ENCODE data around the gene IP6K2. TPM values are rescaled to one million over a fixed set of nuclear protein-coding genes. Genes with fewer than 3 reads are reported as not detected.

The IP6K2 gene
- total and polyA plus RNA-seq, 2 of the 13 experiments (the other 11 are each of a cell fraction or from before 2014, with no cell fraction given), result 85.5 to 112 TPM

GRCh38 chr3:48661501-48662144 is 55.4 kb downstream of the IP6K2 start (continued):
- TF ChIP-seq, protein P1, sequence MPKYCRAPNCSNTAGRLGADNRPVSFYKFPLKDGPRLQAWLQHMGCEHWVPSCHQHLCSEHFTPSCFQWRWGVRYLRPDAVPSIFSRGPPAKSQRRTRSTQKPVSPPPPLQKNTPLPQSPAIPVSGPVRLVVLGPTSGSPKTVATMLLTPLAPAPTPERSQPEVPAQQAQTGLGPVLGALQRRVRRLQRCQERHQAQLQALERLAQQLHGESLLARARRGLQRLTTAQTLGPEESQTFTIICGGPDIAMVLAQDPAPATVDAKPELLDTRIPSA (CRISPR knock-in tag; IDR thresholded peaks at IDR 0.05; ENCODE audit: borderline replicate concordance), result peak; percentile 100
- TF ChIP-seq AKAP8 (CRISPR knock-in tag; IDR thresholded peaks at IDR 0.05), result peak; percentile 99
- peak; percentile 99 for TF ChIP-seq ZNF101 (CRISPR knock-in tag; IDR thresholded peaks at IDR 0.05; ENCODE audit: borderline replicate concordance, low read depth)
- peak; percentile 100 for TF ChIP-seq ZBTB42 (CRISPR knock-in tag; IDR thresholded peaks at IDR 0.05)
- peak; percentile 93; the same call in 1 of the 2 replicates for TF ChIP-seq ZNF619 (CRISPR knock-in tag; IDR thresholded peaks at IDR 0.05)
- no peak for TF ChIP-seq SNRNP70 (IDR thresholded peaks at IDR 0.05; ENCODE audit: low read depth, low read length)
- TF ChIP-seq ZNF282 (IDR thresholded peaks at IDR 0.05; ENCODE audit: partially characterized antibody), result no peak
- TF ChIP-seq, protein P2, sequence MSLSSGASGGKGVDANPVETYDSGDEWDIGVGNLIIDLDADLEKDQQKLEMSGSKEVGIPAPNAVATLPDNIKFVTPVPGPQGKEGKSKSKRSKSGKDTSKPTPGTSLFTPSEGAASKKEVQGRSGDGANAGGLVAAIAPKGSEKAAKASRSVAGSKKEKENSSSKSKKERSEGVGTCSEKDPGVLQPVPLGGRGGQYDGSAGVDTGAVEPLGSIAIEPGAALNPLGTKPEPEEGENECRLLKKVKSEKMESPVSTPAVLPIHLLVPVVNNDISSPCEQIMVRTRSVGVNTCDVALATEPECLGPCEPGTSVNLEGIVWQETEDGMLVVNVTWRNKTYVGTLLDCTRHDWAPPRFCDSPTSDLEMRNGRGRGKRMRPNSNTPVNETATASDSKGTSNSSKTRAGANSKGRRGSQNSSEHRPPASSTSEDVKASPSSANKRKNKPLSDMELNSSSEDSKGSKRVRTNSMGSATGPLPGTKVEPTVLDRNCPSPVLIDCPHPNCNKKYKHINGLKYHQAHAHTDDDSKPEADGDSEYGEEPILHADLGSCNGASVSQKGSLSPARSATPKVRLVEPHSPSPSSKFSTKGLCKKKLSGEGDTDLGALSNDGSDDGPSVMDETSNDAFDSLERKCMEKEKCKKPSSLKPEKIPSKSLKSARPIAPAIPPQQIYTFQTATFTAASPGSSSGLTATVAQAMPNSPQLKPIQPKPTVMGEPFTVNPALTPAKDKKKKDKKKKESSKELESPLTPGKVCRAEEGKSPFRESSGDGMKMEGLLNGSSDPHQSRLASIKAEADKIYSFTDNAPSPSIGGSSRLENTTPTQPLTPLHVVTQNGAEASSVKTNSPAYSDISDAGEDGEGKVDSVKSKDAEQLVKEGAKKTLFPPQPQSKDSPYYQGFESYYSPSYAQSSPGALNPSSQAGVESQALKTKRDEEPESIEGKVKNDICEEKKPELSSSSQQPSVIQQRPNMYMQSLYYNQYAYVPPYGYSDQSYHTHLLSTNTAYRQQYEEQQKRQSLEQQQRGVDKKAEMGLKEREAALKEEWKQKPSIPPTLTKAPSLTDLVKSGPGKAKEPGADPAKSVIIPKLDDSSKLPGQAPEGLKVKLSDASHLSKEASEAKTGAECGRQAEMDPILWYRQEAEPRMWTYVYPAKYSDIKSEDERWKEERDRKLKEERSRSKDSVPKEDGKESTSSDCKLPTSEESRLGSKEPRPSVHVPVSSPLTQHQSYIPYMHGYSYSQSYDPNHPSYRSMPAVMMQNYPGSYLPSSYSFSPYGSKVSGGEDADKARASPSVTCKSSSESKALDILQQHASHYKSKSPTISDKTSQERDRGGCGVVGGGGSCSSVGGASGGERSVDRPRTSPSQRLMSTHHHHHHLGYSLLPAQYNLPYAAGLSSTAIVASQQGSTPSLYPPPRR (CRISPR knock-in tag; IDR thresholded peaks at IDR 0.05; ENCODE audit: borderline replicate concordance), result peak; percentile 91
- peak; percentile 93 for TF ChIP-seq PHF20 (CRISPR knock-in tag; IDR thresholded peaks at IDR 0.05)
- no peak for TF ChIP-seq TRIM24 (CRISPR knock-in tag; IDR thresholded peaks at IDR 0.05)
- TF ChIP-seq ETS1 (CRISPR knock-in tag; IDR thresholded peaks at IDR 0.05), result peak; percentile 100
- peak; percentile 86 for TF ChIP-seq ZNF362 (CRISPR knock-in tag; IDR thresholded peaks at IDR 0.05; ENCODE audit: borderline replicate concordance)
- TF ChIP-seq KMT2A (CRISPR knock-in tag; IDR thresholded peaks at IDR 0.05), result peak; percentile 99
- TF ChIP-seq ZBTB39 (CRISPR knock-in tag; IDR thresholded peaks at IDR 0.05), result peak; percentile 99
- peak; percentile 82 for TF ChIP-seq PAXIP1 (CRISPR knock-in tag; conservative IDR thresholded peaks at IDR 0.05)

All from HepG2 (cell line).